Body of pancreas (tissue), 4 donors: ENCODE results near the gene ZDHHC12. TPM values are rescaled to one million over a fixed set of nuclear protein-coding genes. Genes with fewer than 3 reads are reported as not detected.

Source experiments
- ATAC-seq: fragments of 150-250 bp; one replicate; pipeline ENCODE4 v1.9.1; 2016
- DNase-seq, 4 donors: peaks; one replicate each; pipeline ENCODE4 v3.0.0-alpha.2; 2019
- H3K27ac ChIP-seq, 4 donors: fragments of 200-600 bp; sonication (generic); 1 replicate in 3 of 4; 2 replicates in 1 of 4; pipeline versions ENCODE4 v1.5.1 to v1.6.1; 2016 to 2019; ENCODE audit warnings: mild to moderate bottlenecking in 1 of 4, mixed read lengths in 1 of 4, moderate library complexity in 1 of 4
- H3K27me3 ChIP-seq, 2 donors: fragments of 200-600 bp; sonication (generic); one replicate each; pipeline ENCODE4 v1.6.0; 2016; ENCODE audit warnings: mild to moderate bottlenecking in 1 of 2
- H3K36me3 ChIP-seq, 2 donors: fragments of 200-600 bp; sonication (generic); replicated peaks in 1 of 2; 2 replicates each; pipeline ENCODE4 v1.5.1; 2016; ENCODE audit warnings: low read depth in 2 of 2; ENCODE audit not compliant: insufficient read depth in 1 of 2
- H3K4me1 ChIP-seq: fragments of 200-600 bp; sonication (generic); one replicate; pipeline ENCODE4 v1.6.0; 2016
- H3K4me3 ChIP-seq, 2 donors: fragments of 200-600 bp; sonication (generic); 1 replicate in 1 of 2; 2 replicates in 1 of 2; pipeline ENCODE4 v1.5.1; 2016 to 2019
- H3K9me3 ChIP-seq, 3 donors: fragments of 200-600 bp; sonication (generic); 1 replicate in 2 of 3; 2 replicates in 1 of 3; pipeline ENCODE4 v1.5.1; 2016
- POLR2A ChIP-seq, 3 donors: fragments of 450-650 bp; IDR thresholded peaks; one replicate each; pipeline ENCODE4 v1.6.1; 2016; ENCODE audit warnings: antibody characterized with exemption in 3 of 3, mild to moderate bottlenecking in 2 of 3
- WGBS, 2 donors: methylation state at CpG; one replicate each; pipeline ENCODE4 v1.1.5; 2017; 5-methylcytosine and 5-hydroxymethylcytosine counted together
- intact Hi-C: fragments of 100-400 bp; cut with DNase I; formaldehyde crosslinking; loops from one replicate; pipeline ENCODE4 v1.15.1; 2023
- total RNA-seq, 2 donors: library from RNA; depleted of rRNA; stranded (reverse); fragments of >200 nt; gene quantifications; one replicate each; pipeline ENCODE4 v1.1.0, GENCODE V29; 2016
- TF ChIP-seq, protein P1 (sequence below), 7 experiments: fragments of 450-650 bp in 4 of 7; fragments of 200-600 bp in 3 of 7; sonication (generic) in 3 of 7; IDR thresholded peaks; one replicate each; pipeline ENCODE4 v1.5.1; 2016 to 2019; ENCODE audit warnings: antibody characterized with exemption in 7 of 7

The ZDHHC12 gene
- total RNA-seq, 2 donors from 2014 or later = 21.1 to 64.9 TPM

DNA sequence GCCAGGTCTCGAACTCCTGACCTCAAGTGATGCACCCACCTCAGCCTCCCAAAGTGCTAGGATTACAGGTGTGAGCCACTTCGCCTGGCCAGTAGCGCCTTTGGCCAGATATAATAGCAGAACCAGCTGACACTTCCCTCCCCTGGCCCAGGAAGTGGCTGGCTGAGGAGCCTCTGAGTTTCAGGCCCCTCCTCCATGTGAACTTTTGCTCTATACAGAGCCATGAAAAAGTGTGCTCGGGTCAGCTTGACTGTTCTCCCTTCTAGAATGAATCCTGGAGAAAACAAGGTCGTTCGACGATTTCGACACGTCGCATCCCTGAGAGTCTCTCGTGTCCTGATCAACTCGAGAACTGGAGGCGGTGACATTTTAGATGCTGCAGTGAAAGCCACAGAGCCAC lies 8.6 kb upstream of the ZDHHC12 start:
- ATAC-seq = no peak
- intact Hi-C loops = loop anchor here (10.0 kb wide), 1 partner anchor 92 kb away; the partner anchor contains the start of gene SPOUT1

GRCh38 chr9:128731691-128732090 lies 7.8 kb upstream of the ZDHHC12 start:
- WGBS, 2 donors = 80 to 84% methylated on average over 3 to 9 of the region's 9 CpGs

More for the DNA sequence above, 8.6 kb upstream of the ZDHHC12 start:
- Histone ChIP-seq H3K9me3 (no peaks in the 10 kb centered on the region), H3K36me3 (no peaks in the 10 kb centered on the region), H3K4me3 (no peak overlapping the region), H3K27me3 (no peaks in the 10 kb centered on the region), H3K4me1 (peaks cover 8% of the 10 kb centered on the region), H3K27ac (no peak overlapping the region)
- DNase-seq = no peak
- TF ChIP-seq, protein P1, sequence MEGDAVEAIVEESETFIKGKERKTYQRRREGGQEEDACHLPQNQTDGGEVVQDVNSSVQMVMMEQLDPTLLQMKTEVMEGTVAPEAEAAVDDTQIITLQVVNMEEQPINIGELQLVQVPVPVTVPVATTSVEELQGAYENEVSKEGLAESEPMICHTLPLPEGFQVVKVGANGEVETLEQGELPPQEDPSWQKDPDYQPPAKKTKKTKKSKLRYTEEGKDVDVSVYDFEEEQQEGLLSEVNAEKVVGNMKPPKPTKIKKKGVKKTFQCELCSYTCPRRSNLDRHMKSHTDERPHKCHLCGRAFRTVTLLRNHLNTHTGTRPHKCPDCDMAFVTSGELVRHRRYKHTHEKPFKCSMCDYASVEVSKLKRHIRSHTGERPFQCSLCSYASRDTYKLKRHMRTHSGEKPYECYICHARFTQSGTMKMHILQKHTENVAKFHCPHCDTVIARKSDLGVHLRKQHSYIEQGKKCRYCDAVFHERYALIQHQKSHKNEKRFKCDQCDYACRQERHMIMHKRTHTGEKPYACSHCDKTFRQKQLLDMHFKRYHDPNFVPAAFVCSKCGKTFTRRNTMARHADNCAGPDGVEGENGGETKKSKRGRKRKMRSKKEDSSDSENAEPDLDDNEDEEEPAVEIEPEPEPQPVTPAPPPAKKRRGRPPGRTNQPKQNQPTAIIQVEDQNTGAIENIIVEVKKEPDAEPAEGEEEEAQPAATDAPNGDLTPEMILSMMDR (IDR thresholded peaks at IDR 0.05) = no peak
- no peak for TF ChIP-seq POLR2A (IDR thresholded peaks at IDR 0.05)
- 76 to 82% methylated on average over 11 to 13 of the region's 13 CpGs for WGBS, 2 donors

DNA sequence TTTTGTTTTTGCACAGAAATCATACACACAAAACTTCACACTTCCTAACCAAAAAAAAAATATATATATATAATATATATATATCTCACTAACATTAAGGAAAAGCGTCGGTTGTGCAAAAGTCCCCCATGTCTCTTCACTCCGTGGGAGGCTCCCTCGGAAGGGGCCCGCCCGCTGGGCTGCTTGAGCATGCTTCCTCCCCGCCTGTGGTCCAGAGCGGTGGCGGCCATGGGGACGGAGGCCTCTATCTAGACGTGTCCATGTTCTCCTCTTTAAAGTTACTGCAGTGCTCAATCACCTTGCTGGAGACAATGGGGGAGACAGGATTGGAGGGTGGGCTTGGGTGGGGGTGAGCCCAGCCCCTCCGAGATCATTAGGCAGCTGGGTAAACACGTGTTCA lies 7.2 kb upstream of the ZDHHC12 start:
- H3K4me3 ChIP-seq = no peak overlapping the region
- H3K36me3 ChIP-seq = no peaks in the 10 kb centered on the region
- H3K9me3 ChIP-seq = no peaks in the 10 kb centered on the region
- ATAC-seq (no peak), DNase-seq (no peak)
- intact Hi-C loops = loop anchor here (10.0 kb wide), 1 partner anchor 94 kb away; the partner anchor contains the start of gene SPOUT1
- H3K27ac ChIP-seq = no peak overlapping the region
- TF ChIP-seq POLR2A (IDR thresholded peaks at IDR 0.05) = no peak
- TF ChIP-seq, protein P1 (IDR thresholded peaks at IDR 0.05) = no peak
- 86 to 88% methylated on average over 11 to 13 of the region's 13 CpGs for WGBS, 2 donors
- peaks cover 8% of the 10 kb centered on the region for H3K4me1 ChIP-seq
- H3K27me3 ChIP-seq = no peaks in the 10 kb centered on the region

More at GRCh38 chr9:128731691-128732090, 7.8 kb upstream of the ZDHHC12 start:
- TF ChIP-seq, protein P1 (IDR thresholded peaks at IDR 0.05) = no peak
- TF ChIP-seq POLR2A (IDR thresholded peaks at IDR 0.05) = no peak
- intact Hi-C loops = loop anchor here (10.0 kb wide), 1 partner anchor 93 kb away; the partner anchor contains the start of gene SPOUT1
- H3K36me3 ChIP-seq = no peaks in the 10 kb centered on the region
- no peak overlapping the region for H3K4me3 ChIP-seq
- ATAC-seq = no peak
- H3K27me3 ChIP-seq = no peaks in the 10 kb centered on the region
- H3K27ac ChIP-seq = no peak overlapping the region
- H3K9me3 ChIP-seq = no peaks in the 10 kb centered on the region
- no peak for DNase-seq
- H3K4me1 ChIP-seq = peaks cover 8% of the 10 kb centered on the region

- intact Hi-C loops = loop anchor here (10.0 kb wide), 1 partner anchor 95 kb away; the partner anchor contains the start of gene SPOUT1
- DNase-seq = no peak
- no peaks in the 10 kb centered on the region for H3K27me3 ChIP-seq
Observed at GRCh38 chr9:128729766-128730517, 6.0 kb upstream of the ZDHHC12 start.

More at GRCh38 chr9:128729766-128730517, 6.0 kb upstream of the ZDHHC12 start:
- Histone ChIP-seq H3K4me3 (no peak overlapping the region), H3K27ac (no peak overlapping the region), H3K9me3 (no peaks in the 10 kb centered on the region), H3K36me3 (no peaks in the 10 kb centered on the region), H3K4me1 (peaks cover 1% of the 10 kb centered on the region)
- WGBS, 2 donors = 91 to 93% methylated on average over 19 to 27 of the region's 27 CpGs
- no peak for TF ChIP-seq POLR2A (IDR thresholded peaks at IDR 0.05)
- TF ChIP-seq, protein P1 (IDR thresholded peaks at IDR 0.05) = no peak
- no peak for ATAC-seq
